Right atrium auricular region (tissue), 2 donors: ENCODE measurements around the gene HACD4. TPM values are rescaled to one million over a fixed set of nuclear protein-coding genes. Genes with fewer than 3 reads are reported as not detected.

Source experiments
- DNase-seq: peaks from one replicate; pipeline ENCODE4 v3.0.0-alpha.2; 2019; ENCODE audit warnings: low spot score
- H3K27ac ChIP-seq, 2 donors: fragments of 200-600 bp; sonication (generic); 1 replicate in 1 of 2; 2 replicates in 1 of 2; pipeline ENCODE4 v1.5.1; 2016 to 2019
- H3K27me3 ChIP-seq, 2 donors: fragments of 200-600 bp; sonication (generic); one replicate each; pipeline versions ENCODE4 v1.5.1 to v1.6.0; 2017 to 2019
- H3K36me3 ChIP-seq: fragments of 200-600 bp; sonication (generic); one replicate; pipeline ENCODE4 v1.5.1; 2016
- H3K4me1 ChIP-seq, 2 donors: fragments of 200-600 bp; sonication (generic); one replicate each; pipeline versions ENCODE4 v1.5.1 to v1.6.0; 2017 to 2019
- H3K4me3 ChIP-seq, 2 donors: fragments of 200-600 bp; sonication (generic); 1 replicate in 1 of 2; 2 replicates in 1 of 2; pipeline ENCODE4 v1.5.1; 2017 to 2019; ENCODE audit warnings: mild to moderate bottlenecking in 1 of 2, moderate library complexity in 1 of 2
- H3K9me3 ChIP-seq, 2 donors: fragments of 200-600 bp; sonication (generic); one replicate each; pipeline ENCODE4 v1.5.1; 2019
- CTCF ChIP-seq, 2 donors: fragments of 200-600 bp; sonication (generic); IDR thresholded peaks; one replicate each; pipeline ENCODE4 v1.5.1; 2019; ENCODE audit warnings: antibody characterized with exemption in 2 of 2
- total RNA-seq, 2 donors: library from RNA; depleted of rRNA; stranded (reverse); fragments of >200 nt; gene quantifications; one replicate each; pipeline ENCODE4 v1.1.0, GENCODE V29; 2016

The HACD4 gene
- total RNA-seq, 2 donors from 2014 or later, result 0.82 to 1.7 TPM

GRCh38 chr9:20997503-20998076 is 33.9 kb downstream of the HACD4 start:
- H3K27me3 ChIP-seq, result no peaks in the 10 kb centered on the region
- H3K27ac ChIP-seq, result no peak overlapping the region
- no peaks in the 10 kb centered on the region for H3K4me1 ChIP-seq
- H3K9me3 ChIP-seq, result peaks cover 0 to 12% of the 10 kb centered on the region in 2 donors
- TF ChIP-seq CTCF (IDR thresholded peaks at IDR 0.05), result no peak
- H3K36me3 ChIP-seq, result peaks cover 15% of the 10 kb centered on the region
- H3K4me3 ChIP-seq, result no peak overlapping the region
- no peak for DNase-seq

- no peak overlapping the region for H3K27ac ChIP-seq
- no peak for DNase-seq
- no peak for TF ChIP-seq CTCF (IDR thresholded peaks at IDR 0.05)
- H3K36me3 ChIP-seq, result peaks cover 20% of the 10 kb centered on the region
- no peak overlapping the region for H3K4me3 ChIP-seq
- H3K4me1 ChIP-seq, result no peaks in the 10 kb centered on the region
- peaks cover 0 to 12% of the 10 kb centered on the region in 2 donors for H3K9me3 ChIP-seq
- no peaks in the 10 kb centered on the region for H3K27me3 ChIP-seq
Measured at GRCh38 chr9:20996809-20997208, 34.6 kb downstream of the HACD4 start.

- H3K4me3 ChIP-seq, result no peak overlapping the region
- H3K36me3 ChIP-seq, result peaks cover 25% of the 10 kb centered on the region
- DNase-seq, result no peak
Measured at GRCh38 chr9:20995616-20996015, 35.8 kb downstream of the HACD4 start.

GRCh38 chr9:20994486-20994885 is 37.0 kb downstream of the HACD4 start:
- no peak overlapping the region for H3K27ac ChIP-seq
- H3K9me3 ChIP-seq, result no peaks in the 10 kb centered on the region
- no peak overlapping the region for H3K4me3 ChIP-seq
- peaks cover 32% of the 10 kb centered on the region for H3K36me3 ChIP-seq
- no peaks in the 10 kb centered on the region for H3K27me3 ChIP-seq
- no peak for TF ChIP-seq CTCF (IDR thresholded peaks at IDR 0.05)
- DNase-seq, result no peak
- H3K4me1 ChIP-seq, result no peaks in the 10 kb centered on the region

More at GRCh38 chr9:20995616-20996015, 35.8 kb downstream of the HACD4 start:
- Histone ChIP-seq H3K27me3 (no peaks in the 10 kb centered on the region), H3K4me1 (no peaks in the 10 kb centered on the region), H3K9me3 (peaks cover 0 to 5% of the 10 kb centered on the region in 2 donors), H3K27ac (no peak overlapping the region)
- TF ChIP-seq CTCF (IDR thresholded peaks at IDR 0.05), result no peak

GRCh38 chr9:20990867-20991266 is 40.6 kb downstream of the HACD4 start:
- Histone ChIP-seq H3K4me3 (no peak overlapping the region), H3K27ac (no peak overlapping the region), H3K4me1 (no peaks in the 10 kb centered on the region), H3K27me3 (no peaks in the 10 kb centered on the region), H3K9me3 (no peaks in the 10 kb centered on the region), H3K36me3 (peaks cover 31% of the 10 kb centered on the region)
- no peak for TF ChIP-seq CTCF (IDR thresholded peaks at IDR 0.05)
- no peak for DNase-seq

GRCh38 chr9:20989923-20990341 is 41.5 kb downstream of the HACD4 start:
- no peak overlapping the region for H3K4me3 ChIP-seq
- no peak for TF ChIP-seq CTCF (IDR thresholded peaks at IDR 0.05)
- no peak overlapping the region for H3K27ac ChIP-seq
- no peaks in the 10 kb centered on the region for H3K9me3 ChIP-seq
- peaks cover 25% of the 10 kb centered on the region for H3K36me3 ChIP-seq
- no peaks in the 10 kb centered on the region for H3K27me3 ChIP-seq
- no peaks in the 10 kb centered on the region for H3K4me1 ChIP-seq
- no peak for DNase-seq
